GM21526 (cell line): ENCODE results near the gene CS.
A peak's percentile ranks its signal among the peaks of the same experiment; 100 is the strongest.
"Not testable (repeated sequence)": the region's sequence is repeated elsewhere in the genome, so short reads cannot be mapped to it uniquely, and the experiment has no call there.

ENCODE experiments used
- ATAC-seq: cut with Tn5 transposase; IDR thresholded peaks from one replicate; pipeline ENCODE4 v1.9.1; 2021; ENCODE audit warnings: moderate library complexity; ENCODE audit not compliant: unreplicated experiment, low FRiP score

The CS gene

GRCh38 chr12:56282579-56282978 is 17.6 kb downstream of the CS start:
- ATAC-seq, result no peak

DNA sequence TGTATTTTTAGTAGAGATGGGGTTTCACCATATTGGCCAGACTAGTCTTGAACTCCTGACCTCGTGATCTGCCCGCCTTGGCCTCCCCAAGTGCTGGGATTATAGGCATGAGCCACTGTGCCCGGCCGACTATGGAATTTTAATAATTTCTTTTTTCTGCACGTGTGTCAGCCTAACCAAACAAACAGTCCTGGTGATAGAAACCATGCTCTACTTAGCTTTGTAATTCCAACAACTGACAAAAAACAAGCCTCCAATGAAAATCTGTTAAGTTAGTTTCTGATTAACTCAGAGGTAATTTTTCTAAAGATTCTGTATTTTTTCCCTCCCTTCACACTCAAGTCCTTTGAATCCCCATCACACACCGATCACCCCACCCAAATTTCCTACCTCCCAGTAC is 18.1 kb downstream of the CS start:
- ATAC-seq, result no peak

DNA sequence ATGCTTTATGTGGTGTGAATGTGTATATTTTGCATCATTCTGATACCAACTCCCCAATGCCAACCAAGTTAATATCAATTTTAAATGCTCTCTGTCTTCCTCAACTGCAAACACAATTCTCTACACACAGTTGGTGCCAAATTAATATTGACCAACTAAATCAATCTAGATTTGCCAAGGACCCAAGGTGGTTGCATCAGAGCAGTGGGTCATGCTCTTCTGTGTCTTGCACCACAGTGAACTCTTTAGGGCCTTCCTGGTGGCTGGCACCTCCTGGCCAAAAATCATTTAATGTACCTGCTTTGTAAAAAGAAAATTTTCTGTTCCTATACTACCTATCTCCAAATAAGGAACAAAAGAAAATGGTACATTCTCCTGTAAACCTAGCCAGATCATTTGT is 19.3 kb downstream of the CS start:
- no peak for ATAC-seq

DNA sequence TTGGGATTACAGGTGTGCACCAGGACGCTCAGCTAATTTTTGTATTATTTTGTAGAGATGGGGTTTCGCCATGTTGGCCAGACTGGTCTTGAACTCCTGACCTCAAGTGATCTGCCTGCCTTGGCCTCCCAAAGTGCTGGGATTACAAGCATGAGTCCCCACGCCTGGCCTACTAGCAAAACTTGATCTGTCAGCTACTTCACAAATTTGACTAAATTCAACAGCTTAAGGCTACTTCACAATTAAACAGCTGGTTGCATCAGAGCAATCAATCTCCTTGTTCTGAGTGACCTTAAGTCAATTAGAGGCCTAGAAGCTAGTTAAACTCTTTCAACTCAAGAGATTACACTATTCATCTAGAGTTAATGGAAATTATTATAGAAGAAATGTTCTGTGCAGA is 21.2 kb downstream of the CS start:
- ATAC-seq, result no peak

GRCh38 chr12:56274299-56274698 is 25.8 kb downstream of the CS start:
- no peak for ATAC-seq

DNA sequence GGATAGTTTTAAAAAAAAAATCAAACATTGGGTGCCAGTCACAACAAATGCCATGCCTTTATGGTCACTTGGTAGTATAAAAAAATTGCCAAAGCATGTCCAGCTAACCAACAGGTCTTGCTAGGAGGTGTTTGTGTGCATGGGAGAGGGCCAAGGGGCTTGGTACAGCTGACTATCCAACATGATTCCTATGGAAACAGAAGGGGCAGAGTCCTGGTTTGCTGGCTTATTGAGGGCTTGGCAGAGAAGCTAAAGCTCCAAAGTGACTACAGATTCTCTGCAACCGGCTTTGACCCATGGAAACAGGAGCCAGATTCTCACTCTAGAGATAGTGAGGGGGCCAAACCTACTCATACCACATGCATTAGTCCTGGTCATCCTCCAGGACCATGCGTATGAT is 27.7 kb downstream of the CS start:
- not testable (repeated sequence) for ATAC-seq

- no peak for ATAC-seq
Observed at GRCh38 chr12:56271031-56271430, 29.1 kb downstream of the CS start.

GRCh38 chr12:56267443-56268071 is 32.6 kb downstream of the CS start:
- no peak for ATAC-seq

GRCh38 chr12:56266693-56267442 is 33.3 kb downstream of the CS start, which contains the start of gene COQ10A:
Gene COQ10A, plus strand, starts transcription at chr12:56266942. Its CDS starts 177 bp downstream, at chr12:56267119.
- ATAC-seq, result peak; percentile 84

DNA sequence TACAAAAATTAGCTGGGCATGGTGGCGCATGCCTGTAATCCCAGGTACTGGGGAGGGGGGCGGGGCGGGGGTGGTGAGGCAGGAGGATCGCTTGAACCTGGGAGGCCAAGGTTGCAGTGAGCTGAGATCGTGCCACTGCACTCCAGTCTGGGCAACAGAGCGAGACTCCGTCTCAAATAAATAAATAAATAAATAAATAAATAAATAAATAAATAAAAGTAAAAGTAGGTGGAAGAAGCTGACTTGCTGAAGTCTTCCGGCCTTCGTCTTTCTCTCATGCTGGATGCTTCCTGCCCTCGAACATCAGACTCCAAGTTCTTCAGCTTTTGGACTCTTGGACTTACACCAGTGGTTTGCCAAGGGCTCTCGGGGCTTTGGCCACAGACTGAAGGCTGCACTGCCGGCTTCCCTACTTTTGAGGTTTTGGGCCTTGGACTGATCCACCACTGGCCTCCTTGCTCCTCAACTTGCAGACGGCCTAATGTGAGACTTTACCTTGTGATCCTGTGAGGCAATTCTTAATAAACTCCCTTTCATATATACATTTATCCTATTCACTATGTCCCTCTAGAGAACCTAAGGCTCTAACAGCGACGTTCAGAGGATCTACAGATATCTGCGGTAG is 34.0 kb downstream of the CS start:
- ATAC-seq, result not testable (repeated sequence)

- ATAC-seq, result not testable (repeated sequence)
Observed at GRCh38 chr12:56262955-56263354, 37.2 kb downstream of the CS start.

- ATAC-seq, result no peak
Observed at GRCh38 chr12:56261503-56262232, 38.5 kb downstream of the CS start.

DNA sequence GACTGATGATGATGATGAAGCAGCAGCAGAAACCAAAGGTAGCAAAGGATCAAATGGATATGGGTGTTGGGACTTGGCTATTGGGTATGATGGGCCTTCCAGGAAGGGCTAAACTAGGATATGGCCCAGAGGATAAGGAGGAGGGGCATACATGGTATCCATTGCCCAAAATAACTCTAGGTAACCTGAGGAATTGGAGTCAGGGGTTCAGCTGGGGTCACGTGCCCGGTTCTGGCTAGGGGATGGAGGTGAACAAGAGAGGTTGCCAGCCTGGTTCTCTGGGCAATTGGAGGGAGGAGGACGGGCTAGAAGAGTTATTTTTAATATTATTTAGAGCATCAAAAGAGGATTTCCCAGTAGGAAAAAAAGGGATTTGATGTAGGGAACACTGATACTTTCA is 39.2 kb downstream of the CS start:
- ATAC-seq, result no peak

- ATAC-seq, result no peak
Observed at GRCh38 chr12:56260380-56260779, 39.8 kb downstream of the CS start.

DNA sequence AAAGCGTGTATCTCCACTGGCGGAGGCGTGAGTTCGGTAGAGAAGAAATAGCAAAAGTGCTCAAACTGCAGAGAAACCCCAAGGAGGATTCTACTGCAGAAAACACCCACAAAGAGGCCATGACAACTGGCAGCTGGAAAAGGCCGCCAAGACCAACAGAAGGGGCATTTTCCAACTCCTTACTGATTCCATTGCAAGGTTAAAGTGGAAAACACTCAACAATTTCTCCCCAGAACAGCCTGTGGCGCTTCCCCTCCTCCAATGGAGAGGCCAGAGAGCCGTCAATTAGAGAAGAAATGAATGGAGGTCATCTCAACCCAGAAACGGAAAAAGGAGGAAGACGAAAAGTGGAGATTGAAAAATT is 41.3 kb downstream of the CS start:
- no peak for ATAC-seq

GRCh38 chr12:56258068-56258819 is 41.9 kb downstream of the CS start, which contains the start of gene ANKRD52:
Gene ANKRD52, minus strand, starts transcription at chr12:56258384. Its CDS starts 115 bp downstream, at chr12:56258269.
- peak; percentile 72 for ATAC-seq

DNA sequence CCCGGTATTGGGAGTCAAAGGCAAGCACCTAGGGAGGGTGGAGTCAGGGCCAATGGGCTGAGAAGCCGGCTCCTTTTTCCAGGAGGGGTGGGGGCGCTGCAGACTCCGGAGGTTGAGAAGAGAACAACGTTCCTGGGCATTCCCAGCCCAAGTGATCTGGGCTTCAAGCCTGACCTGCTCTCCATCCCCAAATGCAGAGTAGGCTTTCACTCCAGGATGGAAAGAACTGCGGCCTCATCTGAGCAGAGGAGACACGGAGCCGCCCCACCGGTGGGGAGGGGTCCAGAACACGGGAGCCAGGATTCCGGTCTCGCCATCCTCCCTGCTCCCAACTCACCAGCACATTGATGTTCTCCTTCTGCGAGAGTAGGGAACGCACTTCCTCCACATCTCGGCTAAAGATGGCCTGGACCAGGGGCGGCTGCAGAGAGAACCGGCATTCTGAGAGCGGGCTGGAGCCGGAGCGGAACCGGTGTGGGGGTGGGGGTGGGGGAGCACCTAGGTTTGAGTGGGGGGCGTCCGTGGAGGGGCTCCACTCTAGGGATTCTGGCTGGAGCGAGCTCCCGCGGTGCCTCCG is 42.6 kb downstream of the CS start:
- no peak for ATAC-seq

DNA sequence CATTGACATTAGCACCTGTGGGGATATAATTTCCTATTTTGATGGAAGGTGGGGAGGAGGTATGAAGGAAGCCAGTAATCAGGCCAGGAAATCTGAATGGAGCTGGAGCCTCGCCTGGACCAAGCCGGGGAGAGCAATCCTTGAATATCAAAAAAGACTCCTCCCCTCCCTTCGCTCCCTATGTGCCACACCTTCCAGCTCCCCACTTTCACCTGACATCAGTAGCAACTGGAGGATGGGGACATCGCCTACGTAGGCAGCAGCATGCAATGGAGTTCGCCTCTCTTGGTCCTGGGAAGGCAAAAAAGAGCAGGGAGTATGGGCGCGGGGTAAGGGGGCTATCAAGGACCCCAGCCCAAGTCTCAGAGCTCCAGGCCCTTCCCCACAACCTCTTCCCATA is 43.1 kb downstream of the CS start:
- ATAC-seq, result no peak

DNA sequence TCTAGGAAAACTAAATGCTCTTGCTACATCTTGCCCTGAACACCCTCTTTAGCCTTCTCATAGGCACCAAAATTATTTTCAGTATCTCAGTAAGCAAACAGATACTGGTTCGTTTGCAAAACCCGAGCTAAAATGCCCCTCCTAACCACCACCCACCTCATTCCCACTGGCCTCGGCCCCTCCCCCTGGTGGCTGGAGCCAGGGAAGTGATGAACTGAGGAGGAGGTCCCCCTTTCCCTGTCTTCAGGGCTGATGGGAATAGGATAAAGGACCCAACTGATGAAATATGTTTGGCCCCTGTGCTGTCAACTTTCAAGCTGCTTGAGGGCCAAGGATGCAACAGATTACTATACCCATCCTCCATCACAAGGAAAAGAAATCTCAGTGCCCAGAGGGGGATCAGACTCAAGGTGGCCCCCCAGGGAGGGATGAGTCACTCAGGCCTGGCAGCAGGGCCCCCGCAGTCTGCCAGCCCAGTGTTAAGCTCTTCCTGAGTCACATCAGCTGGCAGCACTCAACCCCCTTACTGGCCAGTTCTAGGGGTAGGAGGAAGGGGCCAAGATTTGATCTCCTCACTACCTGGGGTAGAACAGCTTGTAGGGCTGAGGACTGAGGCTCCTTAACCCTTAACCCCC is 43.7 kb downstream of the CS start:
- ATAC-seq, result no peak

DNA sequence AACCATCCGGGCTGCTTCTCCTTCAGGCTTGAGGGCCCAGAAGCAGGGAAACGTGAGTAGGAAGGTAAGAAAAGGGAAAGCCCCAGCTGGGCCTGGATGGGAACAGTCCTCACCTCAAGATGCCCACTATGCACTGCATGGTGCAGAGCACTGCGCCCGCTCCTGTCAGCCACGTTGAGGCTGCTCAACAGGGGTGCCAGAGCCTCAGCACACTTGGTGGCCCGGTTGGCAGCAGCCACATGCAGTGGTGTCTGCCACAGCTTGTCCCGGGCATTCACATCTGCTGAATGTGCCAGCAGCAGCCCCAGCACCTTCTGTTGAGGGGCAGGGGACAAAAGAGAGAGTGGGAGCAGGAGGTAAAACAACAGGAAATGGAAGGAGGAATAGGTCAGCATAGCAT is 44.5 kb downstream of the CS start:
- no peak for ATAC-seq
